ENCODE data around the gene GUCA1A. TPM values are rescaled to one million over a fixed set of nuclear protein-coding genes. Genes with fewer than 3 reads are reported as not detected.

Gene GUCA1A
- total RNA-seq, 1 donor from 2014 or later = not detected

DNA sequence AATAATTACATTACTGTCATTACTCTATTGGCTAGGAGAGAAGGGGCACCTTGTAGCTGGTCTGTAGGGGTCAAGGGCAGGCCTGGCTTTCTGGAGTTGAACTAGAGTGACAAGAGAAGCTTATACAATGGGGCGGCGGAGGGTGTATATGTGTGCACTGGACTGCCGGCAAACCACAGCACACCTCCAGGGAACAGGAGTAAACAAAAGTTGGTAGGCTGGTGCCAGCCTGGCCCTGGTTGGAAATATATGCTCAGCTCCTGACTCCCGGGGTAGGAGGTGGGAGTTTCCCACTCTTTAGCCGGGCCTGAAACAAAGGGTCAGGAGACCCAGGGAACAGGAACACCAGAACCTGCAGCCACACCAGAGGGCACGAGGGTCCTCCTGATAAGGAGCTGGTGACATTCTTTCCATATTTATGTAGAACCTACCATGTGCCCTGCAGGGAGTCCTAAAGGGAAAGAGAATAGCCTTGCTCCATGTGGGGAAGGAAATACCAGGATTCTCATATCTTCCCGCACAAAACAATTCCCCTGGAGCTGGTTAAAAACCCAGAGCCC lies 35.9 kb upstream of the GUCA1A start:
- Mint-ChIP-seq H3K27ac (no peak overlapping the region), H3K27me3 (ENCODE audit: insufficient read depth) (peaks cover 23% of the 10 kb centered on the region), H3K4me3 (no peak overlapping the region), H3K4me1 (ENCODE audit: low read depth) (peaks cover 9% of the 10 kb centered on the region), H3K36me3 (ENCODE audit: low read depth) (no peaks in the 10 kb centered on the region), H3K9me3 (no peaks in the 10 kb centered on the region)
- intact Hi-C loops (cut with micrococcal nuclease) = no loop called here
- no peak for DNase-seq (ENCODE audit: low spot score)

DNA sequence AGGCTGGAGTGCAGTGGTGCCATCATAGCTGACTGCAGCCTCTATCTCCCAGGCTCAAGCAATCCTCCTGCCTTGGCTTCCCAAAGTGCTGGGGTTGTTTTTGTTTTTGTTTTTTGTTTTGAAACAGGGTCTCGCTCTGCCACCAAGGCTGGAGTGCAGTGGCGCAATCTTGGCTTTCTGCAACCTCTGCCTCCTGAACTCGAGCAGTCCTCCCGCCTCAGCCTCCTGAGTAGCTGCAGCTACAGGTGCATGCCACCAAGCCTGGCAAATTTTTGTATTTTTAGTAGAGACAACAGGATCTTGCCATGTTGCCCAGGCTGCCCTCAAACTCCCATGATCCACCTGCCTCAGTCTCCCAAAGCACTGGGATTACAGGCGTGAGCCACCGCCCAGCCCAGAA lies 35.0 kb upstream of the GUCA1A start:
- H3K27me3 Mint-ChIP-seq (ENCODE audit: insufficient read depth) = peaks cover 29% of the 10 kb centered on the region
- no peak overlapping the region for H3K27ac Mint-ChIP-seq
- H3K36me3 Mint-ChIP-seq (ENCODE audit: low read depth) = no peaks in the 10 kb centered on the region
- no peak overlapping the region for H3K4me3 Mint-ChIP-seq
- H3K9me3 Mint-ChIP-seq = no peaks in the 10 kb centered on the region
- H3K4me1 Mint-ChIP-seq (ENCODE audit: low read depth) = peaks cover 14% of the 10 kb centered on the region
- DNase-seq (ENCODE audit: low spot score) = no peak
- intact Hi-C loops (cut with micrococcal nuclease) = no loop called here

DNA sequence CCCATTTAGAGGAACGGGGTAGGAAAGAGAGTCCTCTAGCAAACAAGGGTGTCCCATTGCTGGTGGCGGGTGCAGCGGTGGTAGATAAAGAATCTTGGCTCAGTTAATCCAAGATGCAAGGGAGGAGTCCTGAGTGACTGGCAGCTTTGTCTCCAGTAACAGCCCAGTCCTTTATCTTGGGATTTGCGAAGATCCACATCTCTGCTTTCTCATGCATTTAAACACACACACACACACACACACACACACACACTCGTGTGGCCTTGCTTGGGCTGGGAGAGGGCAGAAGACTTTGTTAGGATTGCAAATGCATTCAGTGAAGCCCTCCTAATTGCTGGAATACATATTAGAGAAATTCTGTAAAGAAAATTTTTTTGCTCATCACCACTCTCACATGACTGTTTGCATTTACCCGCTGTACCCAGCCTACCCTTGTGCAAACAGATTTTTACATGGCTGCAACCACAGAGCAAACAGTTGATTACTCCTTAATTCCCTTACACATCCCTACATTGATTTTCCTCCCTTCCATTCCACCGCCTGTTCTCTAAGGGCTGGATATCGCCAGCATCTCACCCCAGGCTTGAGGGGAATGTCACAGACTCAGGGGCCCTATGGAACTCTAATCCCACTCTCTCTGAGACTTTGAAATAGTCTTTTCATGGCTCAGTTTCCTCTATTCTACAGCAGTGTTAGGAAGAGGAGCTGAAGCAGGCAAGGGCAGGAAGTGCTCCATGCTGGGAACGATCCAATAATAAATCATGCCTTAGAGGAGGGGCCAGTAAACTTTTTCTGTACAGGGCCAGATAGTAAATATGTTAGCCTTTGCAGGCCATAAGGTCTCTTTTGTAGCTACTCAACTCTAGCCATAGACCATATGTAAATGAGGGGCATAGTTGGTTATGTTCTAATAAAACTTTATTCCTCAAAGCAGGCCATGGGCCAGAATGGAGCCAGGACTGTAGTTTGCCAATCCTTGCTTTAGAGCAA lies 34.2 kb upstream of the GUCA1A start:
- H3K36me3 Mint-ChIP-seq (ENCODE audit: low read depth) = no peaks in the 10 kb centered on the region

DNA sequence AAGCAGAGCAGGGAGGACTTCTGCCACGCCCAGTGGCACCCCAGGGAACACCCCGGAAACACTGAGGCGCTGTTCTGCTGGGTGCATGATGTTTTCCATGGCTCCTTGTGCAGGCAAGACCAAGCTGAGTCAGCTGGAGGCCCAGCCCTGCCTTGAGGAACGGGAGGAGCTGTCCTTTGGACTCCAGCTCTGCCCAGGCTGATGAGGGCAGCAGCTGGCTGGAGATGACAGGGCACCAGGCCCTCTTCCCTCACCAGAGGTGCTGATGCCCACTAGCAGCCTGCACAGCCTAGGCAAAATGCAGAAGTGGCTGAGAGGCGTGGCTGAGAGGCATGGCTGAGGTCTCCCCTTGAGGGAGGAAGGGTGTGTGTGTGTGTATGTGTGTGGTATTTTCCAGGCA lies 33.1 kb upstream of the GUCA1A start:
- peaks cover 14% of the 10 kb centered on the region for H3K4me1 Mint-ChIP-seq (ENCODE audit: low read depth)

More for the DNA sequence above, 34.2 kb upstream of the GUCA1A start:
- no peak for DNase-seq (ENCODE audit: low spot score)
- Mint-ChIP-seq H3K9me3 (no peaks in the 10 kb centered on the region), H3K4me3 (no peak overlapping the region), H3K4me1 (ENCODE audit: low read depth) (peaks cover 14% of the 10 kb centered on the region), H3K27me3 (ENCODE audit: insufficient read depth) (peaks cover 36% of the 10 kb centered on the region), H3K27ac (no peak overlapping the region)
- intact Hi-C loops (cut with micrococcal nuclease) = no loop called here

DNA sequence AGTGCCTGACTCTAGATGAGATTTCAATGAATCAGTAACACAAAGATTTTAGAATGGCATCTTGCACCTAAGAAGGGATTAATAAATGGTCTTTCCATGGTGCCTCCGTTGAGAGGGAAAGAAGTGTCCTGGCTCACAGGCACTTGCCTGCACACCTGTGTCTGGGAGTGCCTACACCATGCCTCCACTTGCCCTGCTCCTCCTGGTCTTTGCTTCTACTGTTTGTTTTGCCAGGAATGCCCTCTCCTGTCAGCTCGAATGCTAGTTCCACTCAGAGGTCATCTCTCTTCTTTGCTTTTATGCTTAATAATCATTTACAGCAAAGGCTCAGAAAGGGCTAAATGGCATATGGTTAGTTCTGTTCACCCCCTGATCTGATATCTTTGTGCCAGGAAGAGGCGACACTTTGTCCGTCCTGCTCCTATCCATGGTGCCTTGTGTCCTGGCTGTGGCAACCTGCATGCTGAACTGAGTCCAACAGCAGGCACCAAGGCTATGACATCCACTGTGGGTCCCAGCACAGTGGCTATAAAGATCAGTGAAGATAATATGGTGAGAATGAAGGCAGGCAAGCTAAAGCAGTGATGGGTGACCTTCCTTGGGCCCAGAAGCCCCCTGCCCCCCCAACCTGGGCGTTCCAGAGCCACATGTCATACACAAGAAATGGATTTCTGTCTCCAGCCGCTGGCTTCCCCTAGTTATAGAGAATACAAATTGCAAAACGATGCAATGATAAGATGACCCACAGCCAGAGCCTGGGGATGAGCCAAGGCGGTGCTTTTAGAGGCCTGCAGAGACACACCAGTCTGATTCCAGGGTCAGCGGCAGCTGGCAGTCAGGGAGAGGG lies 32.2 kb upstream of the GUCA1A start:
- no peak overlapping the region for H3K27ac Mint-ChIP-seq
- H3K4me3 Mint-ChIP-seq = no peak overlapping the region

More for the DNA sequence above, 33.1 kb upstream of the GUCA1A start:
- Mint-ChIP-seq H3K4me3 (no peak overlapping the region), H3K36me3 (ENCODE audit: low read depth) (no peaks in the 10 kb centered on the region), H3K27ac (no peak overlapping the region), H3K27me3 (ENCODE audit: insufficient read depth) (peaks cover 38% of the 10 kb centered on the region), H3K9me3 (no peaks in the 10 kb centered on the region)
- intact Hi-C loops (cut with micrococcal nuclease) = no loop called here
- DNase-seq (ENCODE audit: low spot score) = no peak

DNA sequence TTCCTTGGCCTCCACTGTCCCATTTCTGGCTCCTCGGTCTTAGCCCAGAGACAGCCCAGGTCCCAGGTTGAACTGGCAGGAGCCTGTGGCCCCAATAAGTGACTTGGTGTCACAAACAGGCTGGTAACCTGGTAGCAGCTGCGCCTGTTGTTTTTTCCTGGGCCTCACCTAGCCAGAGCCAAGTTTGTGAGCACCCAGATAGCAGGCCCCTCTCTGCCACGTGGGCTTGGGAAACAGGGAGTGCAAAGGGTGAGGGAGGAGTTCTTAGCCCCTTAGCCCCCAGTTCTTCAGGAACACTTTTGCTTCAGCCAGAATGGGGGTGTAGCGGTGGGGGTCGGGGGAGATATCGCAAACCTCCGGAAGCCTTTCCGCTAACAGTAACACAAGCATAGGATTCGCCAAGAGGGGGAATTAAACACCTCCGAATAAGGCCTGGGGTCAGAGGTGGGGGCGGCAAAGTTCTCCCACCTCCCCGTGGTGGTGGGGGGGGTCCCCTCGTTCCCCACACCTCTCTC lies 31.5 kb upstream of the GUCA1A start:
- Mint-ChIP-seq H3K36me3 (ENCODE audit: low read depth) (no peaks in the 10 kb centered on the region), H3K27me3 (ENCODE audit: insufficient read depth) (peaks cover 38% of the 10 kb centered on the region), H3K27ac (no peak overlapping the region), H3K4me3 (no peak overlapping the region), H3K4me1 (ENCODE audit: low read depth) (peaks cover 11% of the 10 kb centered on the region), H3K9me3 (no peaks in the 10 kb centered on the region)
- DNase-seq (ENCODE audit: low spot score) = no peak
- intact Hi-C loops (cut with micrococcal nuclease) = no loop called here

More for the DNA sequence above, 32.2 kb upstream of the GUCA1A start:
- H3K9me3 Mint-ChIP-seq = no peaks in the 10 kb centered on the region
- intact Hi-C loops (cut with micrococcal nuclease) = no loop called here
- DNase-seq (ENCODE audit: low spot score) = no peak
- H3K36me3 Mint-ChIP-seq (ENCODE audit: low read depth) = no peaks in the 10 kb centered on the region
- H3K27me3 Mint-ChIP-seq (ENCODE audit: insufficient read depth) = peaks cover 38% of the 10 kb centered on the region
- H3K4me1 Mint-ChIP-seq (ENCODE audit: low read depth) = peaks cover 14% of the 10 kb centered on the region

DNA sequence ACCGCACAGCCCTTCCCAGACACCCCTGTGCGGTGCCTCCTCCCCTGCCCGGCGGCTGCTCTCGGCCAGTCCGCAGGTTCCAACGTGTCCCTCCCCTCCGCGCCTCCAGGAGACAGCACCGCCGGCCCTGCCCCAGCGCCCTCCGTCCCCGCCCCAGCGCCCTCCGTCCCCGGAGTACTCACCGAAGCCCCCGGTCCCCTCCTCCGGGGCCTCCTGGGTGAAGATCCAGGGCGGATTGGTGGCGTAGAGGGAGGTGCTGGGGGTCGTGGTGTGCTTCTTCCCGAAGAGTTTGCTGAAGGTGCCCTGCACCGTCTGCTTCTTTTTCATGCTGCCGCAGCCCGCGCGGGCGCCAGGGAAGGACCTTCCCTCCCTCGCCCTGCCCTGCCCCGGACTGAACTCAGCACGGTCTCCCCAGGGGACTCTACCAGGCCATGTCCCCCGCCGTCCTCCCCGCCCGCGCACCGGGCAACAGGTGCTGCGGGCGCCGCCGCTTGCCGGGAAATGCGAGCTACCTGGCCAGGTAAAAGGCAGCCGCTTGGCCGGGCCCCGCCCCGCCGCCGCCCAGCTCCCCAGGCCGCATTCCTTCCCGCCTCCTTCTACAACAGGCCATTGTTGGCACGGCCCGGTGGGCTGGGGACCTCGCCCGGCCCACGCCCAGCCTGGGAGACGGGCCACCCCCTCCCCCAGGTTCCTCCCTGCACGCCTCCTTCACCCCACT lies 30.9 kb upstream of the GUCA1A start, which contains the start of gene C6orf132:
TSS of gene C6orf132 (minus strand) at position 503 of the 718 bp plus-strand sequence. CDS start at position 327, 176 bp downstream.
- Mint-ChIP-seq H3K4me3 (peak within 1 kb of the TSS; percentile 51), H3K36me3 (ENCODE audit: low read depth) (no peaks in the 10 kb centered on the region), H3K27ac (no peak within 1 kb of the TSS), H3K9me3 (no peaks in the 10 kb centered on the region), H3K27me3 (ENCODE audit: insufficient read depth) (peaks cover 40% of the 10 kb centered on the region), H3K4me1 (ENCODE audit: low read depth) (peaks cover 4% of the 10 kb centered on the region)
- intact Hi-C loops (cut with micrococcal nuclease) = no loop called here
- DNase-seq (ENCODE audit: low spot score) = no peak

DNA sequence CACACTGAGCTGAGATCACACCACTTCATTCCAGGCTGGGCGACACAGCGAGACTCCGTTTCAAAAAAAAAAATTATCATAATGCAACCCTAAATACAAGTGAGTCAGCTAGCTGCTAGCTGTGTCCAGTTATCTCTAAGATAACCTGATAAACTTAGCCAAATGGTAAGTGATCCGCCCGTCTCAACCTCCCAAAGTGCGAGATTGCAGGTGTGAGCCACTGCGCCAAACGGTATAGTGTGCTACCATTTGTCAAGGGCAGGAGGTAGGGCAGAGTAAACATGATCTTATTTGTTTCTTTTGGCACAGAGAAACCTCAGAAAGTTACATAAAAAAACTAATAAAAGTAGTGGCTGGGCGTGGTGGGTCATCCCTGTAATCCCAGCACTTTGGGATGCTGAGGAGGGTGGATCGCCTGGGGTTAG lies 26.0 kb upstream of the GUCA1A start:
- no peaks in the 10 kb centered on the region for H3K36me3 Mint-ChIP-seq (ENCODE audit: low read depth)
- peaks cover 4% of the 10 kb centered on the region for H3K4me1 Mint-ChIP-seq (ENCODE audit: low read depth)
- H3K27me3 Mint-ChIP-seq (ENCODE audit: insufficient read depth) = peaks cover 17% of the 10 kb centered on the region
- H3K4me3 Mint-ChIP-seq = no peak overlapping the region
- DNase-seq (ENCODE audit: low spot score) = no peak
- H3K27ac Mint-ChIP-seq = no peak overlapping the region
- no peaks in the 10 kb centered on the region for H3K9me3 Mint-ChIP-seq
- intact Hi-C loops (cut with micrococcal nuclease) = no loop called here

DNA sequence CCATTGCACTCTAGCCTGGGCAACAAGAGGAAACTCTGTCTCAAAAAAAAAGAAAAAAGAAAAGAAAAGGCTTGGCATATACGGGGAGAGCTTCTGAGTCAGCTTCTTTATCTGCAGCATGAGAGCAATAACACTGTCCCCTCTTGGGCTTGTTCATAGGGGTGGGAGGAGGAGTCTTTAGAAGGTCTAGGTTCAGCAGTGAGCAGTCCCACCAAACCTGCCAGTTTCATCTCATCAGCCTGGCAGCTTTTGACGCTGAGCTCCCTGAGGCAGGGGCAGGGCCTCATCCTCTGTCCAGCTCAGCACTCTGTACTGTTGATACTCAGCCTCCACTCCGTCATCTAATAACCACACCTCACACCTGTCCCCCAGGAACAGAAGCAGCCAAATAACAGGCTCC lies 25.1 kb upstream of the GUCA1A start:
- intact Hi-C loops (cut with micrococcal nuclease) = no loop called here
- Mint-ChIP-seq H3K9me3 (no peaks in the 10 kb centered on the region), H3K27ac (no peak overlapping the region), H3K27me3 (ENCODE audit: insufficient read depth) (peaks cover 13% of the 10 kb centered on the region), H3K4me1 (ENCODE audit: low read depth) (no peaks in the 10 kb centered on the region), H3K4me3 (no peak overlapping the region), H3K36me3 (ENCODE audit: low read depth) (no peaks in the 10 kb centered on the region)
- no peak for DNase-seq (ENCODE audit: low spot score)

DNA sequence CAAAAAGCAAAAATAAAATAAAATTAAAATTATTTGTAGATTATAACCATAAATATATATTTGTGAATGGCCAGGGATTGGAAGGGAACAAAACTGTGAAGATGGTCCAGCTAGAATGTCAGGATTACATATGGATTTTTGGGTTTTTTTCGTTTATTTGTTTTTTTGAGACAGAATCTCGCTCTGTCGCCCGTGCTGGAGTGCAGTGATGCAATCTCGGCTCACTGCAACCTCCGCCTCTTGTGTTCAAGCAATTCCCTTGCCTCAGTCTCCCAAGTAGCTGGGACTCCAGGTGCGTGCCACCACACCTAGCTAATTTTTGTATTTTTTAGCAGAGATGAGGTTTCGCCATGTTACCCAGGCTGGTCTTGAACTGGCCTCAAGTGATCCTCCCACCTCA lies 22.9 kb upstream of the GUCA1A start:
- Mint-ChIP-seq H3K4me1 (ENCODE audit: low read depth) (no peaks in the 10 kb centered on the region), H3K27ac (no peak overlapping the region), H3K36me3 (ENCODE audit: low read depth) (no peaks in the 10 kb centered on the region), H3K9me3 (no peaks in the 10 kb centered on the region), H3K4me3 (no peak overlapping the region), H3K27me3 (ENCODE audit: insufficient read depth) (peaks cover 6% of the 10 kb centered on the region)
- intact Hi-C loops (cut with micrococcal nuclease) = no loop called here
- no peak for DNase-seq (ENCODE audit: low spot score)

DNA sequence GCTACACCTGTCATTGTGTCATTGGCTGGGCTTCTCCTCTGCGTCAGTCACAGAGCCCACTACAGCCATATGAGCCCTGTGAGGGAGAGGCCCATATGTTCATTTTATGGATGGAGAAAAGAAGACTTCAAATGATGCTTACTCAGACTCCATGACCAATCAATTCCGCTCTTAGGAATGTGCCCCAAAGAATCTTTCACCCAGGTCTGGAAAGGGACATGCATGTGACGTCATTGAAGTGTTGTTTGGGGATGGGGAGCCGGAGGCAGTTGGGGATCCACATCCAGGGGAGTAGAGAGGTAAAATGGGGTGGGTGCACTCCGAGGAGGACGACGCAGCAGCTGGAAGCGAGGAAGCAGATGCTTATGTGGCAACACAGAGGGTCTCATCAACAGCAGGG lies 21.1 kb upstream of the GUCA1A start:
- no peaks in the 10 kb centered on the region for H3K9me3 Mint-ChIP-seq
- no peaks in the 10 kb centered on the region for H3K4me1 Mint-ChIP-seq (ENCODE audit: low read depth)
- intact Hi-C loops (cut with micrococcal nuclease) = no loop called here
- H3K4me3 Mint-ChIP-seq = no peak overlapping the region
- H3K36me3 Mint-ChIP-seq (ENCODE audit: low read depth) = no peaks in the 10 kb centered on the region
- no peak for DNase-seq (ENCODE audit: low spot score)
- H3K27ac Mint-ChIP-seq = no peak overlapping the region
- peaks cover 6% of the 10 kb centered on the region for H3K27me3 Mint-ChIP-seq (ENCODE audit: insufficient read depth)
